ENCODE results near the gene APBB3.

The APBB3 gene

DNA sequence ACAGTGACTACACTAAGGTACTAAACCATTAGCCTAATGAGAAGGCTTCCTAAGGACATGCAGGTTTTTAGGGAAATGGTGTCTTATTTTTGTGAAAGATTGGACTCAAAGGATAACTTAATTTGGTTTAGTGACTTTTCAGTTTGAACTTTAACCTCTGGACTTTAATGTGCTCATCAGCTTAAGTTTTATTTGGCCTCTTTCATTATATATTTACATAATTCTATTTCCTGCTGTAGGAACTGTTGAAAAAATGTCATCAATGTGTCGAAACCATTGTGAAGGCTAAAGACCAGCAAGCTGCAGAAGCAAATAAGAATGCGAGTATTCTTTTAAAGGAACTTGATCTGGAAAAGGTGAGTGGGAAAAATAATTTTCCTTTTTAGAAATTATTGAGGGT is 51.3 kb downstream of the APBB3 start:
- TF ChIP-seq, protein P1, sequence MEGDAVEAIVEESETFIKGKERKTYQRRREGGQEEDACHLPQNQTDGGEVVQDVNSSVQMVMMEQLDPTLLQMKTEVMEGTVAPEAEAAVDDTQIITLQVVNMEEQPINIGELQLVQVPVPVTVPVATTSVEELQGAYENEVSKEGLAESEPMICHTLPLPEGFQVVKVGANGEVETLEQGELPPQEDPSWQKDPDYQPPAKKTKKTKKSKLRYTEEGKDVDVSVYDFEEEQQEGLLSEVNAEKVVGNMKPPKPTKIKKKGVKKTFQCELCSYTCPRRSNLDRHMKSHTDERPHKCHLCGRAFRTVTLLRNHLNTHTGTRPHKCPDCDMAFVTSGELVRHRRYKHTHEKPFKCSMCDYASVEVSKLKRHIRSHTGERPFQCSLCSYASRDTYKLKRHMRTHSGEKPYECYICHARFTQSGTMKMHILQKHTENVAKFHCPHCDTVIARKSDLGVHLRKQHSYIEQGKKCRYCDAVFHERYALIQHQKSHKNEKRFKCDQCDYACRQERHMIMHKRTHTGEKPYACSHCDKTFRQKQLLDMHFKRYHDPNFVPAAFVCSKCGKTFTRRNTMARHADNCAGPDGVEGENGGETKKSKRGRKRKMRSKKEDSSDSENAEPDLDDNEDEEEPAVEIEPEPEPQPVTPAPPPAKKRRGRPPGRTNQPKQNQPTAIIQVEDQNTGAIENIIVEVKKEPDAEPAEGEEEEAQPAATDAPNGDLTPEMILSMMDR (IDR thresholded peaks at IDR 0.05; ENCODE audit: low read depth, low read length): no peak
- no peak overlapping the region for H3K4me3 ChIP-seq (ENCODE audit: low read depth, low read length)

DNA sequence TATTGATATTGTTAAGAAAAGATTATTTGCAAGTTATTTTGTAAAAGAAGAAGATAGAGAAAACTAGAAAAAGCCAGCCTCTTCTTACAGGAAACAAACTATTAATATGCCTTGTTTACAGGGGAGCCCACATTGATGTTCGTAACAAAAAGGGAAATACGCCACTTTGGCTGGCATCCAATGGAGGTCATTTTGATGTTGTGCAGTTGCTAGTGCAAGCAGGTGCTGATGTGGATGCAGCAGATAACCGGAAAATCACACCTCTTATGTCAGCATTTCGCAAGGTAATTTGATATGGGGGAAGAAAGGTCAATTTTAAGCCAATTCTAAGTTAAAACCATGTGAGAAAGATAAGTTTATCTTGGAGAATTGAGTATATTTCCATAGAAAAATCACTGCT is 54.5 kb downstream of the APBB3 start:
- TF ChIP-seq, protein P1 (IDR thresholded peaks at IDR 0.05; ENCODE audit: low read depth, low read length): no peak
- no peak overlapping the region for H3K4me3 ChIP-seq (ENCODE audit: low read depth, low read length)
